ENCODE data around the gene APOBEC3A.

The APOBEC3A gene

DNA sequence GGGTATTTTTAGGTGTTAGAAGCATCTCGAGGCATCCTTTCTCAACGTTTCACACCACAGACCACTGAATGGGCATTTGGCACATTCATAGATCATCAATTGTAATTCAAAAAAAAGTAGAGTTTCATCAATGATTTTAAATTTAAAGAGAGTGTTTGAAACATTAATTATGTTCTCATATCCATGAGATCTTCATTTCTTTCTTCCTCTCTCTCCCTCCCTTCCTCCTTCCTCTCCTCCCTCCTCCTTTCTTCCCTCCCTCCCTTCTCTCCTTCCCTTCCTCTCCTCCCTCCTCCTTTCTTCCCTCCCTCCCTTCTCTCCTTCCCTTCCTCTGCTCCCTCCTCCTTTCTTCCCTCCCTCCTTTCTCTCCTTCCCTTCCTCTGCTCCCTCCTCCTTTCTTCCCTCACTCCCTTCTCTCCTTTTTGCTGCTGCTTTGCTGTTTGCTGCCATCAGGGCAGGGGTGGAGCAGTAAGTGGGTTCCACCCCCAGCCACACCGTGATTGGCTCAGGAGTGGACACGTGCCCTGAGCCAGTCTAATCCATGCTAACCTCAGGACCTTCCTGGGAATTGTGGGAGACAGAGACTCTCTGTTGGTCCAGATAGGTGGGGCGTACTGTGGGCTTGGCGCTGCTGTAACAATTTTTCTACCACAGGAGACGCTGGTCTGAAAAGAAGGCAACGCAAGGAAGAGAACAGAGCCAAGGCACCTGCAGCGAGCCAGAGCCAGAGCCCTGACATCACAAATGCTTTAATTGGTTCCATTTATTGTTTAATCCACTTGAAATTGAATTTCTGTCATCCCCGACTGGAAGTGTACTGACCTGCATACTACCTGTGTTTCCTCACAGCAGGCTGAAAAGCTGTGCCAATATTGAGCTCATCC lies 33.7 kb upstream of the APOBEC3A start:
- H2AFZ ChIP-seq (ENCODE audit: low read depth, low read length): no peak overlapping the region

DNA sequence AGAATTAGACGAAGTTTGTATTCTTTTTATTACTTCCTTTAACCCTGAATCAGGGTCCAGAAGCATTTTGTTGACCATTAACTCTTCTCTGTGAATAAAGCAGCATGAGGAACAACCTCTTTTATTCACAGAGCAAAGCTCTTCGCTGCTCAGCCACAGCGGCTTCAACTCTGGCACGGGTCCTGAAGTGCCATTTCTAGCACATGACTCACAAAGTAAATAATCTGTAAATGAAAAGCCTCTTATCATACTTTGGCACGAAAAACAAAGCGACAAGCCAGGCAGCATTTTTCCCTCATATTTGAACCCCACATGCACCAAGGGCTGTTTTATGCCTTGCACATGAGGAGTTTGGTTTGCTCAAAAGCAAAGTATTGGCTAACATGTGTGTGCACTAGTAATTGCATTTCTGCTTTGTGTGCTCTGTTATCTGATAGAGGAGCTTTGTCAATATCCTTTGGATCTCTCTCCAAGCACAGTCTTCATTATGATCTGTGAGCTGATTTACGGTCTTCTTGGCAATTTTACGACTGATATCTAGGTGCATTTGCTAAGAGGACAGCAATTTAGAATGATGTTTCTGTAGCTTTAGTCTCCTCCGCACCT lies 33.0 kb upstream of the APOBEC3A start:
- TF ChIP-seq, protein P1, sequence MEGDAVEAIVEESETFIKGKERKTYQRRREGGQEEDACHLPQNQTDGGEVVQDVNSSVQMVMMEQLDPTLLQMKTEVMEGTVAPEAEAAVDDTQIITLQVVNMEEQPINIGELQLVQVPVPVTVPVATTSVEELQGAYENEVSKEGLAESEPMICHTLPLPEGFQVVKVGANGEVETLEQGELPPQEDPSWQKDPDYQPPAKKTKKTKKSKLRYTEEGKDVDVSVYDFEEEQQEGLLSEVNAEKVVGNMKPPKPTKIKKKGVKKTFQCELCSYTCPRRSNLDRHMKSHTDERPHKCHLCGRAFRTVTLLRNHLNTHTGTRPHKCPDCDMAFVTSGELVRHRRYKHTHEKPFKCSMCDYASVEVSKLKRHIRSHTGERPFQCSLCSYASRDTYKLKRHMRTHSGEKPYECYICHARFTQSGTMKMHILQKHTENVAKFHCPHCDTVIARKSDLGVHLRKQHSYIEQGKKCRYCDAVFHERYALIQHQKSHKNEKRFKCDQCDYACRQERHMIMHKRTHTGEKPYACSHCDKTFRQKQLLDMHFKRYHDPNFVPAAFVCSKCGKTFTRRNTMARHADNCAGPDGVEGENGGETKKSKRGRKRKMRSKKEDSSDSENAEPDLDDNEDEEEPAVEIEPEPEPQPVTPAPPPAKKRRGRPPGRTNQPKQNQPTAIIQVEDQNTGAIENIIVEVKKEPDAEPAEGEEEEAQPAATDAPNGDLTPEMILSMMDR (IDR thresholded peaks at IDR 0.05; ENCODE audit: borderline replicate concordance, extremely low read depth, low read length, poor library complexity, severe bottlenecking): no peak
- no peak for TF ChIP-seq EZH2 (IDR thresholded peaks at IDR 0.05; ENCODE audit: borderline replicate concordance, low read depth, low read length, severe bottlenecking)
- H3K4me3 ChIP-seq (ENCODE audit: low read depth in 1 of 2, low read length in 2 of 2): no peak overlapping the region
- H3K4me2 ChIP-seq (ENCODE audit: insufficient read depth, low read length): no peak overlapping the region
- H3K36me3 ChIP-seq (ENCODE audit: insufficient read depth, low read length): no peaks in the 10 kb centered on the region
- no peaks in the 10 kb centered on the region; the same call in 1 of the 2 replicates for H4K20me1 ChIP-seq (ENCODE audit: insufficient read depth, low read length)
- no peak for ATAC-seq (ENCODE audit: insufficient read depth, low read depth)
- H3K27ac ChIP-seq (ENCODE audit: low read length): no peak overlapping the region
- peaks cover 7% of the 10 kb centered on the region for H3K27me3 ChIP-seq (ENCODE audit: insufficient read depth, low read length, poor library complexity)
- DNase-seq: no peak
- no peak overlapping the region for H2AFZ ChIP-seq (ENCODE audit: low read depth, low read length)
- no peaks in the 10 kb centered on the region for H3K79me2 ChIP-seq (ENCODE audit: insufficient read depth, low read length)
- H3K9ac ChIP-seq (ENCODE audit: low read depth, low read length): no peak overlapping the region
- no peaks in the 10 kb centered on the region for H3K4me1 ChIP-seq (ENCODE audit: insufficient read depth, low read length)
- H3K9me3 ChIP-seq (ENCODE audit: insufficient read depth, low read length, severe bottlenecking): no peaks in the 10 kb centered on the region

More for the DNA sequence above, 33.7 kb upstream of the APOBEC3A start:
- no peak overlapping the region for H3K27ac ChIP-seq (ENCODE audit: low read length)
- no peaks in the 10 kb centered on the region for H3K36me3 ChIP-seq (ENCODE audit: insufficient read depth, low read length)
- no peaks in the 10 kb centered on the region; the same call in 1 of the 2 replicates for H4K20me1 ChIP-seq (ENCODE audit: insufficient read depth, low read length)
- no peaks in the 10 kb centered on the region for H3K4me1 ChIP-seq (ENCODE audit: insufficient read depth, low read length)
- no peak for DNase-seq
- no peak overlapping the region for H3K4me3 ChIP-seq (ENCODE audit: low read depth in 1 of 2, low read length in 2 of 2)
- H3K27me3 ChIP-seq (ENCODE audit: insufficient read depth, low read length, poor library complexity): peaks cover 7% of the 10 kb centered on the region
- no peak for ATAC-seq (ENCODE audit: insufficient read depth, low read depth)
- no peak for TF ChIP-seq EZH2 (IDR thresholded peaks at IDR 0.05; ENCODE audit: borderline replicate concordance, low read depth, low read length, severe bottlenecking)
- TF ChIP-seq, protein P1 (IDR thresholded peaks at IDR 0.05; ENCODE audit: borderline replicate concordance, extremely low read depth, low read length, poor library complexity, severe bottlenecking): no peak
- H3K9ac ChIP-seq (ENCODE audit: low read depth, low read length): no peak overlapping the region
- H3K4me2 ChIP-seq (ENCODE audit: insufficient read depth, low read length): no peak overlapping the region
- H3K9me3 ChIP-seq (ENCODE audit: insufficient read depth, low read length, severe bottlenecking): no peaks in the 10 kb centered on the region
- H3K79me2 ChIP-seq (ENCODE audit: insufficient read depth, low read length): no peaks in the 10 kb centered on the region

DNA sequence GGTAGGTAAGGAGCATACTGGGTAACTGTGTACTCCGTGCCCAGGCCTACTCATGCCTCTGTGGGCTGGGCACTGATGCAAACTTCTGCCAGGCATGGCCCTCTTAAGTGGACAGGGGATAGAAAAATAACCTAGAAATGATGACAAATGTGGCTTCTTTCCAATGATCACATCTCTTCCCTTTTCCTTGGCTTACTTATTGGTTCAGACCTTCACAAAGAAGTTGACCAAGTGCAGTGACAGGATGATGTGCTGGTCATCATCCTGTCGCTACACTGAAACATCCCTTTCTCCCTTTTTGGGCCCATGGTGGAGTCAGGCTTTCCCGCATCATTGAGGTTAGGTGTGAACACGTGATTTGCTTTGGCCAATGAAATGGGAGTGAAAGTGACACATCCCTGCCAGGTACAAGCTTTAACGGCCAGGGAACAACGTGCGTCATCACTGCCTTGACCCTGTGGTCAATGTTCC lies 31.8 kb upstream of the APOBEC3A start:
- H3K9me3 ChIP-seq (ENCODE audit: insufficient read depth, low read length, severe bottlenecking): no peaks in the 10 kb centered on the region
- ATAC-seq (ENCODE audit: insufficient read depth, low read depth): no peak

More for the DNA sequence above, 31.8 kb upstream of the APOBEC3A start:
- Histone ChIP-seq H2AFZ (ENCODE audit: low read depth, low read length) (no peak overlapping the region), H3K9ac (ENCODE audit: low read depth, low read length) (no peak overlapping the region), H3K4me3 (ENCODE audit: low read depth in 1 of 2, low read length in 2 of 2) (no peak overlapping the region), H3K4me1 (ENCODE audit: insufficient read depth, low read length) (no peaks in the 10 kb centered on the region), H3K27me3 (ENCODE audit: insufficient read depth, low read length, poor library complexity) (peaks cover 7% of the 10 kb centered on the region), H3K27ac (ENCODE audit: low read length) (no peak overlapping the region), H4K20me1 (ENCODE audit: insufficient read depth, low read length) (no peaks in the 10 kb centered on the region; the same call in 1 of the 2 replicates), H3K4me2 (ENCODE audit: insufficient read depth, low read length) (no peak overlapping the region), H3K79me2 (ENCODE audit: insufficient read depth, low read length) (no peaks in the 10 kb centered on the region), H3K36me3 (ENCODE audit: insufficient read depth, low read length) (no peaks in the 10 kb centered on the region)
- DNase-seq: no peak
- TF ChIP-seq EZH2 (IDR thresholded peaks at IDR 0.05; ENCODE audit: borderline replicate concordance, low read depth, low read length, severe bottlenecking): no peak
- TF ChIP-seq, protein P1 (IDR thresholded peaks at IDR 0.05; ENCODE audit: borderline replicate concordance, extremely low read depth, low read length, poor library complexity, severe bottlenecking): no peak

All from DND-41 (cell line).